GM19372 (cell line): ENCODE measurements around the gene FDXR.

Experiments
- ATAC-seq: cut with Tn5 transposase; IDR thresholded peaks from one replicate; pipeline ENCODE4 v1.9.1; 2021; ENCODE audit warnings: mild to moderate bottlenecking, low read depth, moderate library complexity; ENCODE audit not compliant: unreplicated experiment

The FDXR gene

GRCh38 chr17:74900208-74900607, 27.4 kb upstream of the FDXR start:
- ATAC-seq: no peak

- no peak for ATAC-seq
Measured at GRCh38 chr17:74898376-74898946, 25.7 kb upstream of the FDXR start.

GRCh38 chr17:74893936-74894671, 21.3 kb upstream of the FDXR start:
- no peak for ATAC-seq

- no peak for ATAC-seq
Measured at GRCh38 chr17:74892974-74893911, 20.4 kb upstream of the FDXR start, which contains the start of gene FADS6. Gene FADS6 (minus strand): TSS chr17:74893633. CDS start chr17:74893595, 38 bp downstream.

DNA sequence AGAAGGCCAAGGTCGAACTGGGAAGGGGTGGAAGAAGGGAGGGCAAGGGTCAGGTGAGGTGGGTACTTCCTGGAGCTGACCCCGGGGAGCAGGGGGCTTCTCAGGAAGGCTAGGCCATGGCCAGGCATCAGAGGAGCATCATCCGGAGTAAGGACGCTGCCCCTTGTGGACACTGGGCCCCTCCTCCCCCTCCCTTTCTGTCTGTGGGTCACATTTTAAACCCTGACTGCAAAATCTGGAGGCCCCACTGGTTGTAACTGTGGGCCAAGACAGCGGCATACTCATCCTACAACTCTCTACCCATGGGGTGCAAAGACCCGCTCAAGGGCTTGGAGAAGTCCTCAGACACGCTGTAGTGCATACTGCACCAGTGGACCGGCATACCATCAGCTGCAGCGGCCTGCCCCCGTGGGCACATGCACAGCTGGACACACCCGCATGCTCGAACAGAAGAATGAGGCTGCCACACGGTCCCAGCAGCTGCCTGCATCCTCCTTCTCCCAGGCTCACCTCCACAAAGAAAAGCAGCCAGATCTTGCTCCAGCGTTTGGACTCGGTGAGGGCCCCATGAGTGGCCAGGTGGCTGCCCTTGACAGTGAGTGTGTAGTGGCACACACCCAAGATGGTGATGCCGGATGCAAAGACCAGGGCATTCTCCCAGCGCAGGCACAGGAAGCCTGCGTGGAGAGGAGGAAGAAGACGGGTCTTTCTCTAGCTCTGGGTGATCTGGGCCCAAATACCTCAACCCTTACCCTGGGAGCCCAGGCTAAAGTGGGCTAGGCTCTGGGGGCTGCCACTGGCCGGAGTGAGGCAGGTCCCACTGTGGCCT, 19.4 kb upstream of the FDXR start:
- no peak for ATAC-seq

- ATAC-seq: no peak
Measured at GRCh38 chr17:74890554-74890953, 17.8 kb upstream of the FDXR start.

GRCh38 chr17:74888469-74888868, 15.7 kb upstream of the FDXR start:
- no peak for ATAC-seq

- no peak for ATAC-seq
Measured at GRCh38 chr17:74883241-74883745, 10.5 kb upstream of the FDXR start.

DNA sequence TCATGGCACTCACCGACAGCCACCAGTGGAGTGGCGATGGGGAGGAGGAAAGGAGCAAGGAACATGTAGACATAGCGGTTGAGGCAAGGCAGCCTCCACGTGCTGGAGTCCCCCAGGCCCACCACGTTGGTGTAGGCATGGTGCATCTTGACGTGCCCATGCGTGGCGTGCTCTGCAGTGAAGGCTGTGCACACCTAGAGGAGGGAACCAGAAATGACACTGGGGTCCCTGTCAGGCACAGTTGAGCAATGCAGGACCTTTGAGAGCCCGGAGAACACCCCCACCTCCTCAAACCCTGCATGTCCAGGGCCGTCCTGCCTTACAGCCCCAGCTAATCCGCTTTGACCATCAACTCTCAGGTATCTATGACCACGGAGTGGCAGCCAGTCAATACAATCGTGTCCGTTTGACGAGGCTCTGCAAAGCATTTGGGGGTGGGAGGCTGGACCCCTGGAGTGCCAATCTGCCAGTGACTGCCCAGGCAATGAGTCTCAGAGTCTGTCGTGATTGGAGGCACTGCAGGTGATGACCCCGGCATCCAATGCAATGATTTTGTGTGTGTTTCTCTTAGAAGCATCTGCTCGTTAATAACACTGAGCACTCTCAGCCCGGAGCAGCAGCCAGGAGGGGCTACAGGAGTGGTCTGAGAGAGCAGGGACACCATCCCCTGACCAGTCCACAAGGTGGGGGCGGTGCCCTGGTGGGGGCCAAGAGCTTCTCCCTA, 9.9 kb upstream of the FDXR start:
- no peak for ATAC-seq

- no peak for ATAC-seq
Measured at GRCh38 chr17:74881073-74881472, 8.3 kb upstream of the FDXR start.

- no peak for ATAC-seq
Measured at GRCh38 chr17:74879308-74879707, 6.5 kb upstream of the FDXR start.

DNA sequence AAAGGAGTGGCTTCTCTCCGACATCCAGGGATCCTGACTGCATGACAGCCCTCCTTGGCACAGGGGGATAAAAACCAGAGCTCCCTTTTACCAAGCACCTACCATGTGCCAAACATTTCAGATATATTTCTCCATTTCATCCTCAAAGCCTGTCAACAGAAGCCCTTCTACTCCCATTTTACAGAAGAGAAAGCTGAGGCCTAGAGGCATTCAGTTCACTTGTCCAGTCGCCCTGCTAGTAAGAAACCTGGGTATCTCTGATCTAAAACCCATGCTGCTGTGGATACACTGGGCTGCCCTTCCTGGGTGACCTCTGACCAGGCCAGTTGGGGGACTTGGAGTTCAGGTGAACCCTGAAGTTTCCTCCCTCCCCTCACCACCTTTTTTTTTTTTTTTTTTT, 5.9 kb upstream of the FDXR start:
- ATAC-seq: no peak

DNA sequence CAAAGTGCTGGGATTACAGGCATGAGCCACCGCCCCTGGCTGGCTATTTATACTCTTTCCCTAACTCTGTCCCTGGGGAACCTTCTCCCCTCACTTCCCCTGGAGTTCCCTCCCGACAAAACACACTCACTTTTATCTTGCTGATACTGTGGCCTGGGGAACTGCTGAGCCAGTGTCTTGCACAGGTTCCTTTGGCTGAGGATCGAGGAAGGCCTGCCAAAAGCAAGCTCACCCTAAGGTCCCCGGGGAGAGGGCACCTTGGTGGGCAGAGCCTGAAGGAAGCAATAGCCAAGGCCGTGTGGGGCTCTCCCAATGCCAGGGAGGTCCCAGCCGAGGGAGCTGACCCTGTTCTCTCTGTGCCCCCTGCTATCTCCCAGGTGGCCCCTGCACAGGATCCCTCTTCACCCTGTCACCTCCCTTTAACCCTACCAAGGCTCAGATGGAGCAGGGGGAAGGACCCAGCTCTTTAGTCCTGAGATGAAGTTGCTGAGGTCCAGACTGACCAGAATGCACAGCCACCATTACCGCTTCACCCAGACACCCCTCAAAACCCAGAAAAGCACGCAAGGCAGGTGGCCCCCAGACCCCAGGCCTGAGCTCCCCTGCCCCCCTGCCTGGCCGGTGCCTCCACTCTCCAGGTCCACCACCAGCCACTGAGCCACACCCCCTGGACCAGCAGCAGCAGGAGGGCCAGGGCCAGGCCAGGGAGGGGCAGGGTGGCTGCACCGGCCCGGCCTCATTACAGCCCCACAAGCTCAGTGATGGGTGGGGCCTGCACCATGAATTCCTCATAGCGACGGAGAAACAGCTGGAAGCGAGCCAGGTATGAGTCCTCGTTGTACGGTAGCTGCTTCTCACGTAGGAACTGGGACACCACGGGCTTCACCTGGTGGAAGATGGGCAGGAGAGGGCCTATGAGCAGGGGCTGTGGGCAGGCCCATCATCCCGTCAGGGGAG, 5.1 kb upstream of the FDXR start:
- ATAC-seq: no peak

DNA sequence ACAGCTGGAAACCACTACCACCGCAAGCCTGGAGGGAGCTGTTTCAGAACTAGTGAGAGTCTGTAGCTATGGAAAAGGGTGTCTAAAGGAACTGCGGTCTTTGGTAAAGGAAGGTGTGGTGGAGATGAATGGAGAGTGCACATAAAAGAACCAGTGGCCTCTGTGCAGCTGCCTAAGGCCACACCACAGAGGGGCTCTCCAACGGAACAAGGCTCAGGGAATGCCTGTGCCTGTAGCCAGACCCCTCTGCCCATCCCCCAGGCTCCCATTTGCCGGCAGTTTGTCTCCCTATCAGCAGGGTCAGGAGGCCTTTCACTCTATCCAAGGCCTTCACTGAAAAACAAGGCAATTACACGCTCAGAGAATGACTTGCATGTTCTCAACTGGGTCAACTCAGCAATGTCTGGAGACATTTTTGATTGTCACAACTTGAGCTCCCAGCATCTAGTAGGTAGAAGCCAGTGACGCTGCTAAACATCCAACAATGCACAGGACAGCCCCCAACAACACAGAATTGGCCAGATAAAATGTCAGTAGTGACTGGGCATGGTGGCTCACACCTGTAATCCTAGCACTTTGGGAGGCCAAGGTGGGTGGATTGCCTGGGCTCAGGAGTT, 3.3 kb upstream of the FDXR start:
- no peak for ATAC-seq

DNA sequence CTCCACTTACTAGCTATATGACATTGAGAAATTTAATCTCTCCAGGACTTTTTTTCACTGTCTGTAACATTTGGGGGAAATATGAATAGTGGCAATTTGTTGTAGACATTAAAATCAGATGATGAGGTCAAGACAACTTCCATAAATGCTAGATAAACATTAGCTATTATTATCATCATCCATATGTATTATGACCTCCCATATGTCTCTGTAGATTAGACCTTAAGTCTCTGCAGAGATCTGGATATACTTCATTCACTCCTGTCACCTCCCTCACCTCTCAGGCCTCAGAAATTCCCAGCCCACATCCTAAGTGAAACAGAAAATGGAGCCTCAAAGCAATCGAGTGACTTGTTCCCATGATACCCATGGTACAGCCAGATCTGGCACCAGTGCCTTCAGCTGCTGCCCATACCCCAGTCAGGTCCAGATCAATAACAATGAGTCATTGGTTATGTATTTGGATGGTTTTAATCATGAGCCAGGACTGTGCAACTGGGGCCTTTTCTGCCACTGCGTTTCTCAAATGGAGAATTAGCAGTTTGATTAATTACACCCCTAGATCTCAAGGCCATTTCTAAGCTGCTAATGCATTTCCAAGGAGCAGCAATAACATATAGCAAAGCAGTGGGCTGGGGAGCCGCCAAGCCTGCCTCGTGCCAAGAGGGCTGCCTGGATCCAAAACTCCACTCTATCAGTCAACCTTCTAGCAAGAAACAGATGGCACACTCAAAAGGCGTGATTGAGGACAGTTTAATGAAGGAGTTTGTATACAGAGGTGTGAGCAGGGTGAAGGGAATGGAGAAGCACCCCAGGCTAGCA, 2.6 kb upstream of the FDXR start:
- no peak for ATAC-seq

GRCh38 chr17:74874615-74875037, 1.8 kb upstream of the FDXR start:
- no peak for ATAC-seq
